ENCODE measurements around the gene SARDH.

Gene SARDH

GRCh38 chr9:133689151-133689763, 48.9 kb downstream of the SARDH start:
- Mint-ChIP-seq H3K9me3 (no peaks in the 10 kb centered on the region), H3K4me3 (no peak overlapping the region), H3K4me1 (peaks cover 12% of the 10 kb centered on the region), H3K36me3 (ENCODE audit: low read depth) (no peaks in the 10 kb centered on the region), H3K27ac (no peak overlapping the region), H3K27me3 (no peaks in the 10 kb centered on the region)
- DNase-seq: no peak
- ATAC-seq: no peak

GRCh38 chr9:133687856-133688761, 50.0 kb downstream of the SARDH start:
- Mint-ChIP-seq H3K27ac (no peak overlapping the region), H3K27me3 (no peaks in the 10 kb centered on the region), H3K4me3 (no peak overlapping the region), H3K4me1 (peaks cover 24% of the 10 kb centered on the region), H3K36me3 (ENCODE audit: low read depth) (no peaks in the 10 kb centered on the region), H3K9me3 (no peaks in the 10 kb centered on the region)
- DNase-seq (no peak), ATAC-seq (no peak)

GRCh38 chr9:133686642-133687575, 51.2 kb downstream of the SARDH start:
- H3K27me3 Mint-ChIP-seq: no peaks in the 10 kb centered on the region
- no peaks in the 10 kb centered on the region for H3K9me3 Mint-ChIP-seq
- DNase-seq (no peak), ATAC-seq (no peak)
- no peak overlapping the region for H3K27ac Mint-ChIP-seq
- H3K4me3 Mint-ChIP-seq: no peak overlapping the region
- H3K4me1 Mint-ChIP-seq: peaks cover 23% of the 10 kb centered on the region
- no peaks in the 10 kb centered on the region for H3K36me3 Mint-ChIP-seq (ENCODE audit: low read depth)

GRCh38 chr9:133685653-133686609, 52.2 kb downstream of the SARDH start:
- DNase-seq (no peak), ATAC-seq (no peak)
- peaks cover 18% of the 10 kb centered on the region for H3K4me1 Mint-ChIP-seq
- no peak overlapping the region for H3K27ac Mint-ChIP-seq
- no peaks in the 10 kb centered on the region for H3K9me3 Mint-ChIP-seq
- H3K36me3 Mint-ChIP-seq (ENCODE audit: low read depth): no peaks in the 10 kb centered on the region
- H3K27me3 Mint-ChIP-seq: no peaks in the 10 kb centered on the region
- no peak overlapping the region for H3K4me3 Mint-ChIP-seq

- DNase-seq (no peak), ATAC-seq (no peak)
- H3K4me1 Mint-ChIP-seq: peaks cover 18% of the 10 kb centered on the region
- no peaks in the 10 kb centered on the region for H3K27me3 Mint-ChIP-seq
- no peak overlapping the region for H3K4me3 Mint-ChIP-seq
- no peaks in the 10 kb centered on the region for H3K36me3 Mint-ChIP-seq (ENCODE audit: low read depth)
- no peak overlapping the region for H3K27ac Mint-ChIP-seq
- no peaks in the 10 kb centered on the region for H3K9me3 Mint-ChIP-seq
Observed at GRCh38 chr9:133684936-133685361, 53.2 kb downstream of the SARDH start.

GRCh38 chr9:133684121-133684935, 53.8 kb downstream of the SARDH start:
- Mint-ChIP-seq H3K4me1 (peaks cover 18% of the 10 kb centered on the region), H3K27ac (peak overlapping the region; percentile 89), H3K9me3 (no peaks in the 10 kb centered on the region), H3K27me3 (no peaks in the 10 kb centered on the region), H3K4me3 (peak overlapping the region; percentile 64), H3K36me3 (ENCODE audit: low read depth) (no peaks in the 10 kb centered on the region)
- ATAC-seq (peak; percentile 2), DNase-seq (no peak)

GRCh38 chr9:133683586-133684120, 54.5 kb downstream of the SARDH start:
- Mint-ChIP-seq H3K27me3 (no peaks in the 10 kb centered on the region), H3K36me3 (ENCODE audit: low read depth) (no peaks in the 10 kb centered on the region), H3K27ac (peak overlapping the region; percentile 89), H3K4me1 (peaks cover 20% of the 10 kb centered on the region), H3K4me3 (peak overlapping the region; percentile 64), H3K9me3 (no peaks in the 10 kb centered on the region)
- peak; percentile 87 for ATAC-seq
- peak; percentile 65 for DNase-seq

- H3K9me3 Mint-ChIP-seq: no peaks in the 10 kb centered on the region
- H3K27ac Mint-ChIP-seq: no peak overlapping the region
- H3K27me3 Mint-ChIP-seq: no peaks in the 10 kb centered on the region
- H3K4me3 Mint-ChIP-seq: no peak overlapping the region
- no peaks in the 10 kb centered on the region for H3K36me3 Mint-ChIP-seq (ENCODE audit: low read depth)
- H3K4me1 Mint-ChIP-seq: peaks cover 22% of the 10 kb centered on the region
- DNase-seq (no peak), ATAC-seq (no peak)
Observed at GRCh38 chr9:133682818-133683585, 55.1 kb downstream of the SARDH start.

GRCh38 chr9:133681658-133682306, 56.4 kb downstream of the SARDH start:
- no peaks in the 10 kb centered on the region for H3K36me3 Mint-ChIP-seq (ENCODE audit: low read depth)
- H3K9me3 Mint-ChIP-seq: no peaks in the 10 kb centered on the region
- no peak overlapping the region for H3K4me3 Mint-ChIP-seq
- DNase-seq: no peak
- no peaks in the 10 kb centered on the region for H3K27me3 Mint-ChIP-seq
- H3K27ac Mint-ChIP-seq: no peak overlapping the region
- H3K4me1 Mint-ChIP-seq: peaks cover 31% of the 10 kb centered on the region
- no peak for ATAC-seq

- Mint-ChIP-seq H3K4me1 (peaks cover 37% of the 10 kb centered on the region), H3K9me3 (no peaks in the 10 kb centered on the region), H3K4me3 (no peak overlapping the region), H3K27ac (no peak overlapping the region), H3K27me3 (no peaks in the 10 kb centered on the region), H3K36me3 (ENCODE audit: low read depth) (no peaks in the 10 kb centered on the region)
- no peak for ATAC-seq
- DNase-seq: no peak
Observed at GRCh38 chr9:133680976-133681657, 57.0 kb downstream of the SARDH start.

GRCh38 chr9:133680250-133680975, 57.7 kb downstream of the SARDH start:
- Mint-ChIP-seq H3K27me3 (no peaks in the 10 kb centered on the region), H3K27ac (no peak overlapping the region), H3K36me3 (ENCODE audit: low read depth) (no peaks in the 10 kb centered on the region), H3K4me3 (no peak overlapping the region), H3K9me3 (no peaks in the 10 kb centered on the region), H3K4me1 (peaks cover 42% of the 10 kb centered on the region)
- no peak for DNase-seq
- no peak for ATAC-seq
